Measurements from ENCODE around the gene CPA1. TPM values are rescaled to one million over a fixed set of nuclear protein-coding genes. Genes with fewer than 3 reads are reported as not detected.

Gene CPA1
- total and polyA plus RNA-seq, 7 experiments from 2014 or later = not detected

GRCh38 chr7:130341882-130342281, 38.4 kb upstream of the CPA1 start:
- DNase-seq (no peak), ATAC-seq (no peak)
- Histone ChIP-seq H3K4me3 (ENCODE audit: low read length) (no peak overlapping the region), H3K4me1 (ENCODE audit: control insufficient read depth in 2 of 2, insufficient read depth in 2 of 2, low read length in 2 of 2) (no peaks in the 10 kb centered on the region), H3K27ac (ENCODE audit: low read depth, low read length) (no peak overlapping the region), H3K27me3 (ENCODE audit: control insufficient read depth in 2 of 2, insufficient read depth in 2 of 2, low read length in 2 of 2) (no peaks in the 10 kb centered on the region), H3K9me3 (ENCODE audit: control insufficient read depth in 2 of 3, low read length in 3 of 3) (no peaks in the 10 kb centered on the region), H3K36me3 (ENCODE audit: control insufficient read depth in 2 of 3, insufficient read depth in 3 of 3, low read length in 3 of 3) (no peaks in the 10 kb centered on the region)
- Mint-ChIP-seq H3K9me3 (peaks cover 0 to 7% (median 0%) of the 10 kb centered on the region in 11 donors), H3K4me3 (no peak overlapping the region), H3K27me3 (no peaks in the 10 kb centered on the region), H3K4me1 (no peaks in the 10 kb centered on the region), H3K27ac (no peak overlapping the region), H3K36me3 (no peaks in the 10 kb centered on the region)
- intact Hi-C loops (cut with micrococcal nuclease) = no loop called here
- POLR2A ChIA-PET = no interaction called here
- CTCF ChIA-PET = no interaction called here

DNA sequence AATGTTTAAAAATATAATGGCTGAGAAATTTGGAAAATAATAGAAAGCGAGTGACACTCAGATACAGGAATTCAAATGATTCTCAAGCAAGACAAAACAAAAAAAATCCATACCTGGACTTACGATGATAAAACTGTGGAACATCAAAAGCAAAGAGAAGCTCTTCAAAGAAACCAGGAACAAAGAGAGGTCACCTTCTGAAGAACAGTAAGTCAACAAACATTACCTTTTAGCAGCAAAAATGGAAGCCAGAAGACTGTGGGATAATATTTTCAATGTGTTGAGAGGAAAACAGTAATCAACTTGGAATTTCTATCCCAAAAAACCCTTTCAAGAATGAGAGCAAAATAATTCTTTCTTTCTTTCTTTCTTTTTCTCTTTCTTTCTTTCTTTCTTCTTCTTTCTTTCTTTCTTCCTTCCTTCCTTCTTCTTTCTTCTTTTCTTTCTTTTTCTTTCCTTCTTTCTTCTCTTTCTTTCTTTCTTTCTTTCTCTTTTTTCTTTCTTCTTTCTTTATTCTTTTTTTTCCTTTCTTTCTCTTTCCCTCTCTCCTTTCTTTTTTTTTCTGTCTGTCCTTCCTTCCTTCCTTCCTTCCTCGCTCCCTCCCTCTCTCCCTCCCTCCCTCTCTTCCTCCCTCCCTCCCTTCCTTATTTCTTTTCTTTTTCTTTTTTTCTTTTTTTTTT, 37.5 kb upstream of the CPA1 start:
- ChIA-PET POLR2A (no interaction called here), CTCF (no interaction called here)
- no peak overlapping the region for H3K4me3 ChIP-seq (ENCODE audit: low read length)
- H3K9me3 ChIP-seq (ENCODE audit: control insufficient read depth in 2 of 3, low read length in 3 of 3) = no peaks in the 10 kb centered on the region
- Mint-ChIP-seq H3K36me3 (no peaks in the 10 kb centered on the region), H3K27ac (peak overlapping the region in 1 of 9 donors; percentile 32), H3K4me1 (no peaks in the 10 kb centered on the region), H3K9me3 (peaks cover 0 to 7% (median 0%) of the 10 kb centered on the region in 11 donors), H3K4me3 (no peak overlapping the region), H3K27me3 (peaks cover 0 to 3% (median 0%) of the 10 kb centered on the region in 5 donors)
- no peak for ATAC-seq
- no peak for DNase-seq
- intact Hi-C loops (cut with micrococcal nuclease) = no loop called here
- H3K27ac ChIP-seq (ENCODE audit: low read depth, low read length) = no peak overlapping the region
- no peaks in the 10 kb centered on the region for H3K4me1 ChIP-seq (ENCODE audit: control insufficient read depth in 2 of 2, insufficient read depth in 2 of 2, low read length in 2 of 2)
- H3K36me3 ChIP-seq (ENCODE audit: control insufficient read depth in 2 of 3, insufficient read depth in 3 of 3, low read length in 3 of 3) = no peaks in the 10 kb centered on the region
- H3K27me3 ChIP-seq (ENCODE audit: control insufficient read depth in 2 of 2, insufficient read depth in 2 of 2, low read length in 2 of 2) = no peaks in the 10 kb centered on the region

GRCh38 chr7:130344271-130344866, 35.9 kb upstream of the CPA1 start, which contains the start of gene CPA5:
Gene CPA5, plus strand, starts transcription at chr7:130344816. Its CDS starts 1,670 bp downstream, at chr7:130346486.
- ATAC-seq = no peak
- H3K4me3 Mint-ChIP-seq = no peak within 1 kb of the TSS
- no peaks in the 10 kb centered on the region for H3K4me1 Mint-ChIP-seq
- no peaks in the 10 kb centered on the region for H3K36me3 Mint-ChIP-seq
- Histone ChIP-seq H3K27me3 (ENCODE audit: control insufficient read depth in 2 of 2, insufficient read depth in 2 of 2, low read length in 2 of 2) (no peaks in the 10 kb centered on the region), H3K4me3 (ENCODE audit: low read length) (no peak within 1 kb of the TSS), H3K9me3 (ENCODE audit: control insufficient read depth in 2 of 3, low read length in 3 of 3) (no peaks in the 10 kb centered on the region), H3K27ac (ENCODE audit: low read depth, low read length) (no peak within 1 kb of the TSS), H3K36me3 (ENCODE audit: control insufficient read depth in 2 of 3, insufficient read depth in 3 of 3, low read length in 3 of 3) (no peaks in the 10 kb centered on the region), H3K4me1 (ENCODE audit: control insufficient read depth in 2 of 2, insufficient read depth in 2 of 2, low read length in 2 of 2) (no peaks in the 10 kb centered on the region)
- POLR2A ChIA-PET = no interaction called here
- intact Hi-C loops (cut with micrococcal nuclease) = no loop called here
- H3K27me3 Mint-ChIP-seq = peaks cover 0 to 3% (median 0%) of the 10 kb centered on the region in 5 donors
- H3K9me3 Mint-ChIP-seq = peaks cover 0 to 7% (median 0%) of the 10 kb centered on the region in 11 donors
- no peak within 1 kb of the TSS for H3K27ac Mint-ChIP-seq
- no peak for DNase-seq
- CTCF ChIA-PET = no interaction called here

DNA sequence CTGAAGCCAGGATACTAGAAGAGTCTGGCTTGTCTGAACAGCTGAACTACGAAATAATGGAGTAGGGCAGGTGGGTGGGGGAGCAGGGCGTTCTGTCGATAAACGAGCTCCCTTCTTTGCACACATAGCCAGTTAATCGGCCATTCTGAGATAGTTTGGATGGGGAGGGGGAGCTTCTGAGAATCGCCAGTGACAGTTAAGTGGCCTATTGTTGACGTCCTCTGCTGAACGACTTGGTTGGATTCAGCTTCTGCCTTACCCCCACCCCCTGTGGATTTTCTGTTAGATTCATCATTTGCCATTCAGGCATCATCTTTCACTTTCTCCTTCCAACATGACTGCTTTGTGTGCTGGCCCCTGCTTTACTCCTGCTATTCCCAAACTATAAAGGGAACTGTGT, 35.2 kb upstream of the CPA1 start:
- H3K27ac Mint-ChIP-seq = no peak overlapping the region
- peaks cover 0 to 7% (median 0%) of the 10 kb centered on the region in 11 donors for H3K9me3 Mint-ChIP-seq
- H3K27me3 Mint-ChIP-seq = peaks cover 0 to 3% (median 0%) of the 10 kb centered on the region in 5 donors
- CTCF ChIA-PET = interaction anchor here (0.6 to 0.9 kb wide), 2 partner anchors 12 to 733 kb away, joined by 3 read pairs; no protein-coding TSS in a partner anchor
- H3K27ac ChIP-seq (ENCODE audit: low read depth, low read length) = no peak overlapping the region
- ATAC-seq (no peak), DNase-seq (no peak)
- POLR2A ChIA-PET = no interaction called here
- H3K36me3 Mint-ChIP-seq = no peaks in the 10 kb centered on the region
- no peaks in the 10 kb centered on the region for H3K4me1 ChIP-seq (ENCODE audit: control insufficient read depth in 2 of 2, insufficient read depth in 2 of 2, low read length in 2 of 2)
- no peak overlapping the region for H3K4me3 ChIP-seq (ENCODE audit: low read length)
- no peaks in the 10 kb centered on the region for H3K36me3 ChIP-seq (ENCODE audit: control insufficient read depth in 2 of 3, insufficient read depth in 3 of 3, low read length in 3 of 3)
- H3K4me3 Mint-ChIP-seq = no peak overlapping the region
- intact Hi-C loops (cut with micrococcal nuclease) = no loop called here
- H3K9me3 ChIP-seq (ENCODE audit: control insufficient read depth in 2 of 3, low read length in 3 of 3) = no peaks in the 10 kb centered on the region
- H3K4me1 Mint-ChIP-seq = peaks cover 0 to 2% (median 0%) of the 10 kb centered on the region in 7 donors
- no peaks in the 10 kb centered on the region for H3K27me3 ChIP-seq (ENCODE audit: control insufficient read depth in 2 of 2, insufficient read depth in 2 of 2, low read length in 2 of 2)

DNA sequence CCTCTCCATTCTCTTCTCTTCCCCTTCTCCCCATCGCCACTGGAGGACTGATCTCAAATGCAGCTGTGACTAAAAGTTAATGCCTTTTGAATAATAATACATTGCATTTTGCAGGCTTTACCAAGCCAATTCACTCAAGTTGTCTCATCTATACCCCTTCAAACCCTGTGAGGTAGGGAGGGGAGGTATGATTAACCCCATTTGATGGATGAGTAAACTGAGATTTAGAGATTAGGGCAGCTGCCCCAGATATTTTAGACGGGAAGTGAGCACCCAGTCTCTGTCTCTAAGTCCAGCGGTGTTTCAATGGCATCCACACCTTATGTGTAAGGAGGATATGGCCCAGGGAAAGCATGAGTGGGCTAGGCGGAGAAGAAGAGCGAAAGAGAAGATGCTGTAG, 34.6 kb upstream of the CPA1 start:
- peak overlapping the region in 1 of 9 donors; percentile 58 for H3K27ac Mint-ChIP-seq
- ChIA-PET CTCF (interaction anchor here (0.5 to 0.9 kb wide), 2 partner anchors 13 to 47 kb away, joined by 3 read pairs; no protein-coding TSS in a partner anchor), POLR2A (no interaction called here)
- no peak for ATAC-seq
- peaks cover 0 to 2% (median 0%) of the 10 kb centered on the region in 7 donors for H3K4me1 Mint-ChIP-seq
- peaks cover 0 to 7% (median 0%) of the 10 kb centered on the region in 11 donors for H3K9me3 Mint-ChIP-seq
- Histone ChIP-seq H3K27me3 (ENCODE audit: control insufficient read depth in 2 of 2, insufficient read depth in 2 of 2, low read length in 2 of 2) (no peaks in the 10 kb centered on the region), H3K9me3 (ENCODE audit: control insufficient read depth in 2 of 3, low read length in 3 of 3) (no peaks in the 10 kb centered on the region), H3K27ac (ENCODE audit: low read depth, low read length) (no peak overlapping the region), H3K4me3 (ENCODE audit: low read length) (no peak overlapping the region), H3K4me1 (ENCODE audit: control insufficient read depth in 2 of 2, insufficient read depth in 2 of 2, low read length in 2 of 2) (no peaks in the 10 kb centered on the region), H3K36me3 (ENCODE audit: control insufficient read depth in 2 of 3, insufficient read depth in 3 of 3, low read length in 3 of 3) (no peaks in the 10 kb centered on the region)
- H3K27me3 Mint-ChIP-seq = peaks cover 0 to 3% (median 0%) of the 10 kb centered on the region in 5 donors
- H3K4me3 Mint-ChIP-seq = no peak overlapping the region
- intact Hi-C loops (cut with micrococcal nuclease) = no loop called here
- no peaks in the 10 kb centered on the region for H3K36me3 Mint-ChIP-seq
- no peak for DNase-seq

DNA sequence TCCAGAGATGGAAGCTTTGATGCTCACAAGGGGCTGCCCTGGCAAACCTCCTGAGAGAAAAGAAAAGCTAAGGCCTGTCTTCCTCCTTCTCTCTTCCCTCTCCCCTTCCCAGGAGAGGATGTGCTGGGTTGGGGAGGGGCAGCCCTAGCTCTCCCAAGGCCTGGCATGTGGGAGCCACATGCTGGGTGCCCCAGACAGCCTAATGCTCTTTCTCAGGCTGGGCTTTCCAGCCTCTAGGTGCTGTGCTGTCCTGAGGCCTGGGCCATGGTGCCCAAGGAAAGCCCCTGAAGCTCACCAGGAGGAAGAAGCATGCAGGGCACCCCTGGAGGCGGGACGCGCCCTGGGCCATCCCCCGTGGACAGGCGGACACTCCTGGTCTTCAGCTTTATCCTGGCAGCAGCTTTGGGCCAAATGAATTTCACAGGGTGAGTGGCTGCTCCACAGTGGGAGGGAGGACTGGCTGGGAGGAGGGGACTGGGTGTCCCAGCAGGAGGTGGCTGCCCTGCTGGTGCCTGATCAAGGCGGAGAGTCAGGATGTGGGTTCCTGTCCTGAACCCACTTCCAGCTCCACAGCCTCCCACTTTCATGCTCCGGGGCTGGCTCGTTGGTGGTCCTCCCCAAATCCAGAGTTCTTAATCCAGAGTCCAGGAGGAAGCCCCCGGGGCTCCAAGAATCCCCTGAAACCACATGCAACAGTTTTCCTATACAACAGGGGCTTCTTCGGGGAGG, 34.0 kb upstream of the CPA1 start:
- ChIA-PET CTCF (interaction anchor here (0.5 to 0.6 kb wide), 2 partner anchors 46 to 468 kb away, joined by 3 read pairs; no protein-coding TSS in a partner anchor), POLR2A (no interaction called here)
- Mint-ChIP-seq H3K4me1 (peaks cover 0 to 4% (median 0%) of the 10 kb centered on the region in 7 donors), H3K27me3 (peaks cover 0 to 3% (median 0%) of the 10 kb centered on the region in 5 donors), H3K27ac (no peak overlapping the region), H3K36me3 (no peaks in the 10 kb centered on the region), H3K9me3 (peaks cover 0 to 7% (median 0%) of the 10 kb centered on the region in 11 donors), H3K4me3 (no peak overlapping the region)
- ATAC-seq = no peak
- Histone ChIP-seq H3K9me3 (ENCODE audit: control insufficient read depth in 2 of 3, low read length in 3 of 3) (no peaks in the 10 kb centered on the region), H3K27me3 (ENCODE audit: control insufficient read depth in 2 of 2, insufficient read depth in 2 of 2, low read length in 2 of 2) (no peaks in the 10 kb centered on the region), H3K4me3 (ENCODE audit: low read length) (no peak overlapping the region), H3K27ac (ENCODE audit: low read depth, low read length) (no peak overlapping the region), H3K36me3 (ENCODE audit: control insufficient read depth in 2 of 3, insufficient read depth in 3 of 3, low read length in 3 of 3) (no peaks in the 10 kb centered on the region), H3K4me1 (ENCODE audit: control insufficient read depth in 2 of 2, insufficient read depth in 2 of 2, low read length in 2 of 2) (no peaks in the 10 kb centered on the region)
- no peak for DNase-seq
- intact Hi-C loops (cut with micrococcal nuclease) = no loop called here
